Kasumi-1 (cell line): ENCODE measurements around the gene HIPK2.

Source experiments
- DNase-seq, 2 experiments: peaks; one replicate each; lab custom pipeline; 2025; lab: John Stamatoyannopoulos, UW

Gene HIPK2

GRCh38 chr7:139714163-139714901, 63.5 kb downstream of the HIPK2 start:
- DNase-seq, result no peak

- no peak for DNase-seq
These were observed 64.2 kb downstream of the HIPK2 start for GRCh38 chr7:139713526-139714162.

DNA sequence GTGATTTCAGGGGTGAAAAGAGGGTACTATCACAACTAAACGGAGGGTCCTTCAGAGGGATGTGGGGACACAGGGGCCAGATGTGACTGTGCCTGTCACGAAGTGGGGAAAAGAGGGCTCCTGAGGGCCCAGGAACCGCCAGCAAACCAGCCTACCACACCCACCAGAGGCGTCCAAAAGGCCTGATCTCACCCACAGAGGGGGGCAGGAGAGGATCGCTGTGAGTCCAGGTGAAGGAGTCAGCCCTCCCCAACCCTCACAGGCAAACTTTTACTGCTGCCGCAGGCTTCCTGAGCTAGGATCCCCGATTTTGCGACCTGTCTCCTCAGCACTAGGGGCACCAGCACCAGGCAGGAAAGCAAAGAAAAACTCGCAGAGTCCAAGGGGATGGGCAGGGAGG, 64.7 kb downstream of the HIPK2 start:
- no peak for DNase-seq

DNA sequence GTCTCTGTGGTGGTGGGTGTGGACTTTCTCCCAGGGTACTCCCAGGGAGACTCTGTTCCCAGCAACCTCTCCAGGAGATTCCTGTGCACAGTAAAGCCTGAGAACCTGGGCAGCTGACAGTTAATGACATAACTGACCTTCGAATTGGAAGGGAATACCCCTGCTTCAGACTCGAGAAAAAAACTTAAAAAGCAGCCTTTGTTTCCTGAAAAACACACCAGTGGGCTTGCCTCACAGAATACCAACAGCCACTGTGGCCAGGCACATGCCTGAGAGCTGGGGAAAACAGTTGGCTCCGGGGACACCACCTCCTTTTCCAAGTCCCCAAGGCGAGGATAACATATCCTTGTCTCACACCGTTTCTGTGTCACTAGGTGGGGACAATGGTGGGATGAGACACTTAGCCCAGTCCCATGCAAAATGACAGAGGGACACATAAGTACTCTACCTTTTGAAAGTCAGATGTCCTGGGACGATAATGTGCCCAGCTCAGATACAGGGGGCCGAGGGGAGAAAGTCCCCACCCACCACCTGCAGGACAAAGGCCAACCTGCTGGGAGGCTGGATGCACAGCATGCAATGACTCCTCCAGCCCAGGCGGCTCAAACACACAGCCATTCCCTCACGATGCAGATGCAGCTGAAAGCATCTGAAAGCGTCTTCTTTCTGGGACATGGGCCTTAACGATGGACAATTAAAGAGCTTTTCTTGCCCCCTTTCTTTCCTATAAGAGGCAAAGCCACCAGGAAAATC, 65.6 kb downstream of the HIPK2 start:
- no peak for DNase-seq

DNA sequence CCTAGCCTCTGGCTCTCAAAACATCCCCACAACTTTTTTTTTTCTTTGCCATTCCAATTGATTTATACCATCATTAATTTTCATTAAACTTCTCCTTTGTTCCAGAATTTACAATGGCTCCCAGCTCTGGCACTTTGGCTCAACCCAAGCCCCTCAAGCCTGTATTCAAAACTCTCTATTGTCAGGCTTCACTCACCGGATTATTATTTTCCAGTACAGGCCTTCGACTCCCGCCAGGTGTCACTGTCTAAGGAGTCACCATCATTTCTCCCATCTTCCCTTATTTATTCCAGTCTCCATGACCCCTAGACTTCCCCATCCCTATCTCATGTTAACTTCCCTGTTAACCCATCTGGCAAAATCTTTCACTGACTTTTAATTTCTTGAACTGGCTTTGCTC, 67.8 kb downstream of the HIPK2 start:
- no peak for DNase-seq

GRCh38 chr7:139709485-139709884, 68.3 kb downstream of the HIPK2 start:
- DNase-seq, result no peak

GRCh38 chr7:139708541-139708940, 69.3 kb downstream of the HIPK2 start:
- no peak for DNase-seq

GRCh38 chr7:139706837-139707236, 71.0 kb downstream of the HIPK2 start:
- DNase-seq, result no peak

- DNase-seq, result no peak
These were observed 73.4 kb downstream of the HIPK2 start for GRCh38 chr7:139704308-139704879.

GRCh38 chr7:139703487-139704307, 74.1 kb downstream of the HIPK2 start:
- DNase-seq, result no peak

DNA sequence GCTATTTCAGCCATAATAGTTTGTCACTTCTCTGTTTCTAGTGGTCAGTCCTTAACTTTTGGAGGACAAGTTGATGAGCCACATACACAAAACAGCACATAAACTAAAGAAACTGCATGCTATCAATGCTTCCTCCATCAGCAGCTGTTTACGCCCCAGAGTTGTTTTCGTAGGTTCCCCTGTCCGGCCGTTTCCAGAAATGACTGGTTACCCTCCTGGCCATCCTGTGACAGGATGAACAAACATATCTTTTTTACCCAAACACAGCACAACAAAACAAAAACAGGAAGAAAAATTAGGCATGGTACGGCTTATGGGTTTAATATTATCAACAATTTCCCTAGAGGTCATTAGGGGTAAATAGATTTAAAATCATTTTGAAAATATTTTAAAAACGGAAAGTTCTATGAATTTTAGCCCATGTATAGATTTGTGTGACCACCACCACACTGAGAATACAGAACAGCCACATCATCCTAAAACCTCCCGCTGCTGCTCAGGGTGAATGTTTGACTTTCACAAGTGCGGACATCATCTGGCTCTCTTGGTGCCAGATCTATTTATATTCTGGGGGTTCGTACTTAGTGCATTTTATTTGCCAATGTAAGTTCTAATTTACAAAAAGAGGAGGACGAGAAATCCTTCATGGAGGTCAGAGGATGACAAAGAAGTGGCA, 74.8 kb downstream of the HIPK2 start:
- no peak for DNase-seq

- DNase-seq, result no peak
These were observed 75.5 kb downstream of the HIPK2 start for GRCh38 chr7:139702313-139702731.

GRCh38 chr7:139701908-139702307, 75.9 kb downstream of the HIPK2 start:
- no peak for DNase-seq

GRCh38 chr7:139700505-139701235, 77.1 kb downstream of the HIPK2 start:
- no peak for DNase-seq

DNA sequence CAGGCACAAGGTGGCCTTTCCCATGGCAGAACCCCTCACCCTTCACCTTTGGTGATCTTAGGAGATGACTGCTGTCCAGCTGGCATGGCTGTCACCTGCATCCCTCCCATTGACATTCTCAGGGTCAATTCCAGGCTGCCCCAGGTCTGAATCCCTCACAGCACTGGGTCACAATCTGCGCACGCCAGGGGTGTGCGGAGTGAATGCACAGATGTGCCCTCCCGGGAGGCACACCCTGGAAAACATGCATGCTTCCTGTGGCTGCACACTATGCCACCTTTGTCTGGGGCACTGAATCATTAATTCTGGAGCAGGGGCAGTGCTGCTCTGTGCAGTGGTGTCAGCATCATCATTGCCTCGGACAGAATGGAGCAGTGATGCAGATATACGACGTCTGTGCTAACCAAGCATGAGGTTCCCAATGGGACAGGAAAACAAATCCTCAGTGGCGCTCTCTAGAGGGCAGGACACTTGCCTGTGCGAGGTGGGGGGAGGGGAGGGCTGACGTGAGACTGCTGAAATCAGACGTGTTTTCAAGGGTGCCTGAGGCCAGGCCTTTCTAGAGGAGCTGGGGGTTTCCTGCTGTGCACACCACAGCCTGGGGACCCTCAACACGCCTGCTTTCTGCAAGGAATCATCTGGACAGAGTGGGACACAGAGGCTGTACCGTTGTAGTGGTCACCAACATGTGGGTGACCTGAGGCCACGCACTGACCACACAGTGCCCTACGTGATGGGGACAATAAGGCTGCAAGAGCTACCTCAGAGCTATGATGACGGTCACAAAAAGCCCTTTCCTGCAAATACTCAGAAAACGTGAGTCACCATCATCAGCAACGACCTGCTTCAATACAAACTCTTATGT, 77.9 kb downstream of the HIPK2 start:
- DNase-seq, result no peak

DNA sequence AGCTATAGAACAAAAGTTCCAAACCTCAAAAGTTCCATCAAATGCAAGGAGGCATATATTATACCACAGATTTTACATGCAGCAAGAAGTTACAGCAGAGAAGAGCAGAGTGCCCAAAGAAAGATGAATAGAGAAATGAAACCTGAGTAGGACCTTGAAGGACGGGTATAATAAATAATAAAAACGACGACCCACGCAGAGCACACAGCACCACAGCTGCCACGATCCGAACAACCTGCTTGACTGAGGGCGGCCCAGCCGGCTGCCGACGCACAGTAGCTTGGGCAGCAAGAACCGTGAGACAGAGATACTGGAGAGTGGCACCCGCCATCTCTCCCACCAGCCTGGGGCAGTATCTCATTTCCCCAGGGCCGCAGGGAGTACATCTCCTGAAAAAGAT, 79.0 kb downstream of the HIPK2 start:
- DNase-seq, result no peak

DNA sequence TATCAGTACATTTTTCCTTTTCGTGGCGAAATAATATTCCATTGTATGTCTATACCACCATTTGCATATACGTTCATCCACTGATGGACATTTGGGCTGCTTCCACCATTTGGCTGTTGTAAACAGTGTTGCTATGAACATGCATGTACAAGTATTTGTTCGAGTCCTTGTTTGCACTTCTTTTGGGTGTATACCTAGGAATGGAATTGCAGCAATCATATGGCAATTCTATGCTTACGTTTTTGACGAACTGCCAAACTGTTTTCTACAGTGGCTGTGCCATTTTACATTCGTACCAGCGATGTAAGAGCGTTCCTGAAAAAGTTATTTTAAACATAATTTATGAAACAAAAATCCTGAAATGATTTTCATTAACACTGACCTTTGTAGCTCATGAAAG, 79.5 kb downstream of the HIPK2 start:
- DNase-seq, result no peak

GRCh38 chr7:139697056-139697455, 80.7 kb downstream of the HIPK2 start:
- no peak for DNase-seq

DNA sequence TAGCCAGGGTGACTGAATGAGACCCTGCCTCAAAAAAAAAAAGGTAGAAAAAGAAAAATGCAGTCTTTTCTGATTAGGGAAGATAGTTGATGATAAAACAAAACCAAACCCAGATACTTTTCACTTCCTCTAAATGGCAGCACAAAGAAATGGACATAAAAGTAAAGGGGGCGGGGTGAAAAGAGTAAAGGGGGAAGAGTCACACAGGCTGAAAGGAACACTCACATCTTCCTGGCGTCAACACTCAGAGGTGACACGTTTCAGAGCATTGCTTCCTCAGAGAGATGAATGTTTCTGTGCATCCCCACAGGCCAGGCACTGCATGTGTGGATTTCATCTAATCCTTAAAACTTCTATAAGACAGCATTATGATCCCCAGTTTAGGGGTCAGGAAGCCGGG, 81.2 kb downstream of the HIPK2 start:
- DNase-seq, result peak in 1 of 2 experiments; percentile 9

GRCh38 chr7:139695588-139695987, 82.2 kb downstream of the HIPK2 start:
- DNase-seq, result no peak
